Activated T-helper 17 cell treated with anti-CD3 and anti-CD28 coated beads, Interleukin-2, amount 50 U/mL, for 72 hours (primary cell): ENCODE data around the gene ASIC2. TPM values are rescaled to one million over a fixed set of nuclear protein-coding genes. Genes with fewer than 3 reads are reported as not detected.

Source experiments
- ATAC-seq: fragments of 150-1000 bp; cut with Tn5 transposase; replicated peaks from 2 replicates; pipeline ENCODE4 v1.10.0; 2021; ENCODE audit warnings: mild to moderate bottlenecking, moderate library complexity
- H3K27ac Mint-ChIP-seq: one replicate; pipeline ENCODE4 v1.8.0; 2022; ENCODE audit warnings: mixed read lengths
- H3K27me3 Mint-ChIP-seq: one replicate; pipeline ENCODE4 v1.8.0; 2022; ENCODE audit warnings: mixed read lengths
- H3K36me3 Mint-ChIP-seq: one replicate; pipeline ENCODE4 v1.8.0; 2022; ENCODE audit warnings: low read depth, mild to moderate bottlenecking, mixed read lengths
- H3K4me1 Mint-ChIP-seq: one replicate; pipeline ENCODE4 v1.8.0; 2022; ENCODE audit warnings: mixed read lengths
- H3K4me3 Mint-ChIP-seq: one replicate; pipeline ENCODE4 v1.8.0; 2022; ENCODE audit warnings: mild to moderate bottlenecking, mixed read lengths
- H3K9me3 Mint-ChIP-seq: one replicate; pipeline ENCODE4 v1.8.0; 2022; ENCODE audit warnings: mixed read lengths
- total RNA-seq, 2 donors: library from RNA; stranded (reverse); gene quantifications; one replicate each; pipeline ENCODE4 v1.2.3, GENCODE V29; 2022

The ASIC2 gene
- total RNA-seq, 2 donors from 2014 or later = not detected

- Mint-ChIP-seq H3K9me3 (no peaks in the 10 kb centered on the region), H3K36me3 (no peaks in the 10 kb centered on the region), H3K27me3 (peaks cover 8% of the 10 kb centered on the region), H3K4me1 (no peaks in the 10 kb centered on the region), H3K27ac (no peak overlapping the region), H3K4me3 (no peak overlapping the region)
- ATAC-seq = no peak
Measured at GRCh38 chr17:33218698-33219601, 74.1 kb downstream of the ASIC2 start.

- Mint-ChIP-seq H3K4me1 (no peaks in the 10 kb centered on the region), H3K27ac (no peak overlapping the region), H3K9me3 (no peaks in the 10 kb centered on the region), H3K4me3 (no peak overlapping the region), H3K27me3 (peaks cover 8% of the 10 kb centered on the region), H3K36me3 (no peaks in the 10 kb centered on the region)
- ATAC-seq = no peak
Measured at GRCh38 chr17:33217891-33218290, 75.2 kb downstream of the ASIC2 start.

DNA sequence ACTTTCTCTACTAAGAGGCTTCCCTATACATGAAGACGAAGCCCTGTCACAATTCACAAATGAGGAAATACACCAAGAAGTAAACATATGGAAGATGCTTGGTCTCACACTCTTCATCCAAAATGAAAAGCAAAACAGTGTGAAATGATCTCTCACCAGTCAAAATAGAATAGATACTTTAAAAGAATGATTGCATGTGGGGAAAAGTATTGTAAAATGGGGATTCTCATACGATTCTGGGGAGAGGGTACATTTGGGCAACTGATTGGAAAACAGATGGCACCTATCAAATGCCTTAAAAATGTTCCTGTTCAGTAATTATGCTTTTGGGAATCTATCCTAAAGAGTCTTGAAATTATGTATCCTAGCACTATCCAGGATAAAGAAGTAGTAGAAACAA, 78.1 kb downstream of the ASIC2 start:
- H3K4me3 Mint-ChIP-seq = no peak overlapping the region
- H3K36me3 Mint-ChIP-seq = no peaks in the 10 kb centered on the region
- no peaks in the 10 kb centered on the region for H3K4me1 Mint-ChIP-seq
- ATAC-seq = no peak
- H3K27me3 Mint-ChIP-seq = peaks cover 13% of the 10 kb centered on the region
- H3K9me3 Mint-ChIP-seq = no peaks in the 10 kb centered on the region
- H3K27ac Mint-ChIP-seq = no peak overlapping the region

DNA sequence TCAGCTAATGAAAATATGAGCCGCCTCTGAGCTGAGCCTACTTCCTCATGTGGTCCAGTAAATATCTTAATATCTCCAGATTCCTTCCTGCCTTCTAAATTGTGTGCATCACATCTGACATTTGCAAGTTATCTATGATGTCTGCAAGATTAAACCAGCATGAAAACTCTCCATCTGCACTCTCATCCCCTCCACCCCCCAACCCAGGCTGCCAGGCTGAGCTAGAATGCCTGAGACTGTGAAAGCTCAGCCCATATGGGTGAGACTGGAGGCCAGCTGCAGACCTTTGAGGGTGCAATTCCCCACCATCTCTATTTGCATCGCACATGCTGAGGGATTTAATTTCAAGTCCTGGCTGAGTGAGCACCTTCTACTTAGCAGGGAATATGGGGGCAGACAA, 82.8 kb downstream of the ASIC2 start:
- H3K9me3 Mint-ChIP-seq = no peaks in the 10 kb centered on the region
- no peak for ATAC-seq
- H3K4me3 Mint-ChIP-seq = no peak overlapping the region
- no peaks in the 10 kb centered on the region for H3K36me3 Mint-ChIP-seq
- no peak overlapping the region for H3K27ac Mint-ChIP-seq
- H3K27me3 Mint-ChIP-seq = peaks cover 14% of the 10 kb centered on the region
- H3K4me1 Mint-ChIP-seq = no peaks in the 10 kb centered on the region

DNA sequence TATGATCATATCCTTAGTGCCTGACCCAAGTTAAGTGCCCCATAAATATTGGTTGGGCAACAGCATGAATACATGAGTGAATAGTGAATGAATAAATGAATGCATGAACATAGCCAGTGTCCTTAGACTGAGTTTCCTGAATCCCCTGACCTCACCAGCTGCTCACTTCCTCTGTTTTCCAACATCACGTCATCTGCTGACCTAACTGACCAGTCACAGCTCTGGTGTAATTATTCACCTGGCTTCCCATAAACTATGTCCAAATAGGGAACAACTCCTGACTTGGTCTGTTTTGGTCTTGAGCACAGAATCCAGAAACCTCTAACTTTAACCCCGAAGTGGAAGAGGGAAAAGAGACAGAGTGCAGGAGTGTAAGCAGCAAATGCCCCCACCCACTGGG, 83.4 kb downstream of the ASIC2 start:
- Mint-ChIP-seq H3K4me1 (no peaks in the 10 kb centered on the region), H3K27me3 (peaks cover 14% of the 10 kb centered on the region), H3K4me3 (no peak overlapping the region), H3K36me3 (no peaks in the 10 kb centered on the region), H3K27ac (no peak overlapping the region), H3K9me3 (no peaks in the 10 kb centered on the region)
- no peak for ATAC-seq

- ATAC-seq = no peak
Measured at GRCh38 chr17:33207231-33207630, 85.9 kb downstream of the ASIC2 start.

GRCh38 chr17:33205552-33205951, 87.5 kb downstream of the ASIC2 start:
- Mint-ChIP-seq H3K4me3 (no peak overlapping the region), H3K4me1 (no peaks in the 10 kb centered on the region), H3K9me3 (no peaks in the 10 kb centered on the region), H3K27ac (no peak overlapping the region), H3K36me3 (no peaks in the 10 kb centered on the region), H3K27me3 (peaks cover 14% of the 10 kb centered on the region)
- no peak for ATAC-seq

More at GRCh38 chr17:33207231-33207630, 85.9 kb downstream of the ASIC2 start:
- Mint-ChIP-seq H3K36me3 (no peaks in the 10 kb centered on the region), H3K9me3 (no peaks in the 10 kb centered on the region), H3K27me3 (peaks cover 19% of the 10 kb centered on the region), H3K27ac (no peak overlapping the region), H3K4me3 (no peak overlapping the region), H3K4me1 (no peaks in the 10 kb centered on the region)

GRCh38 chr17:33204701-33205100, 88.4 kb downstream of the ASIC2 start:
- Mint-ChIP-seq H3K27ac (no peak overlapping the region), H3K9me3 (no peaks in the 10 kb centered on the region), H3K27me3 (peaks cover 14% of the 10 kb centered on the region), H3K4me1 (no peaks in the 10 kb centered on the region), H3K36me3 (no peaks in the 10 kb centered on the region), H3K4me3 (no peak overlapping the region)
- ATAC-seq = no peak

DNA sequence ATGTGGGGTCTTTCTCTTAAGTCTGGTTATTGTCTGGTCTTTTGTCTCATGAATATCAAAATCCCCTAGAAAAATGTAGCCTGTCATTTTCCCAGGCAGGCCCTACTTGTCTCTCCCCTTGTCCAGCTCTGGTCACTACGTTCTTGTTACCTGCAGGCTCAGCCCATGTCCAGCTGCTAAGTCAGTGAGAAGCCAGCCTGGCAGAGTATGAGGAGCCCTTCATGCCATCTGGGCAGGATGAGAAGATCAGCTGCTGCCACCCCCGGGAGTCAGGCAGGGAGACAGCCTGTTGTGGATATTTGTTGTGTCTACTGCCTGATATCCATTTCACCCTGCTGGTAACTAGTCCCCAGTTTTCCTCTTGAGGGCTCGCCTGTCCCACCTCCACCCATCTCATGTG, 88.9 kb downstream of the ASIC2 start:
- Mint-ChIP-seq H3K36me3 (no peaks in the 10 kb centered on the region), H3K4me1 (no peaks in the 10 kb centered on the region), H3K27me3 (peaks cover 14% of the 10 kb centered on the region), H3K9me3 (no peaks in the 10 kb centered on the region), H3K4me3 (no peak overlapping the region), H3K27ac (no peak overlapping the region)
- ATAC-seq = no peak

DNA sequence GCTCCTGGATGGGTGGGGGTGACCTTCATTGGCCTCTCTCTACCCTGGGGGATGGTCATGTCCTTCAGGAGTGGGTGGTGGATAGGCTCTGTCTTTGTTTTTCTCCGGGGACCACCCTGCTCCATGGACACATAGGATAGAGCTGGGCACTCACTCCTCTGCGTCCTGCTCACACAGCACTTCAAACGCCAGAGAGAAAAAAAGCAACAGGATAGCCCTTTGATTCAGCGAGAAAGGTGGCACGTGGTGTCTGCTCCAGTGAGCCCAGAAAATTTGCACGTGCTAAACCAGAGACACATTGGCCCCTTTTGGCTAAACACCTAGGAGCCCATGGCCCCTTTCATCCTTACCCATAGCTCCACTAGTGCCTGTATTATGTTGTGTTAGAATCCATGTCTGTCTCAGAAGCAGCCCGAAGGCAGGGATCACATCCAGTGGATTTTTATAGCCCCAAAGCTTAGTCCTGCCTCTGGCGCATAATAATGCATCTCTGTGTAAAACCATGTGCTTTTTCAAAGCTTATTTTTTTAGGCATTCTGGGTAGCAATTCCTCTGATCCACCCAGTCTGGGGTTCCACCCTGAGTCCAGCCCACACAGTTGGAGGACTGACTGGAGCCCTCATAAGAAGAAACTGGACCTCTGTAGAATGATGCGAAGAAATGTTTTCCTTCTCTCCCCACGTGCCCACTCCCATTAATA, 90.1 kb downstream of the ASIC2 start:
- no peaks in the 10 kb centered on the region for H3K36me3 Mint-ChIP-seq
- no peak for ATAC-seq
- H3K4me3 Mint-ChIP-seq = no peak overlapping the region
- H3K4me1 Mint-ChIP-seq = no peaks in the 10 kb centered on the region
- H3K9me3 Mint-ChIP-seq = no peaks in the 10 kb centered on the region
- peaks cover 9% of the 10 kb centered on the region for H3K27me3 Mint-ChIP-seq
- H3K27ac Mint-ChIP-seq = no peak overlapping the region

DNA sequence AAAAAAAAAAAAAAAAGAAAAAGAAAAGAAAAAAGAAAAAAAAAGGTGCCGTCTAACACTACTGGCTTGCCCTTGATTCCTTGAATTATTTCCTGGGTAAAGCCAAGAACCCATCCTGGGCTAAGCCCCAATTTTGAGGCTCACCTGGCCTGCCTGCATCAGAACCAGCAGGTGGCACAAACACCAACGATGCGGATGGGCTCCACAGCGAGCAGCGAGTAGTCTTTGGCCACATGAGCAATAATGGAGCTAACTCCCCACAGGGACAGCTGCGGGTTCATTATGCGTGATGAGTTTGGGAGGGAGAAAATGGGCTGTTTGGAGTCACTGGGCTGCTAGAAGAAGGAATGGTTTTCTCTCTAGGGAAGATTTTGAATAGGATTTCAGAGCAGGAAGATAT, 91.1 kb downstream of the ASIC2 start:
- peaks cover 6% of the 10 kb centered on the region for H3K27me3 Mint-ChIP-seq
- no peak for ATAC-seq
- no peaks in the 10 kb centered on the region for H3K36me3 Mint-ChIP-seq
- no peaks in the 10 kb centered on the region for H3K9me3 Mint-ChIP-seq
- H3K4me3 Mint-ChIP-seq = no peak overlapping the region
- H3K4me1 Mint-ChIP-seq = no peaks in the 10 kb centered on the region
- no peak overlapping the region for H3K27ac Mint-ChIP-seq

DNA sequence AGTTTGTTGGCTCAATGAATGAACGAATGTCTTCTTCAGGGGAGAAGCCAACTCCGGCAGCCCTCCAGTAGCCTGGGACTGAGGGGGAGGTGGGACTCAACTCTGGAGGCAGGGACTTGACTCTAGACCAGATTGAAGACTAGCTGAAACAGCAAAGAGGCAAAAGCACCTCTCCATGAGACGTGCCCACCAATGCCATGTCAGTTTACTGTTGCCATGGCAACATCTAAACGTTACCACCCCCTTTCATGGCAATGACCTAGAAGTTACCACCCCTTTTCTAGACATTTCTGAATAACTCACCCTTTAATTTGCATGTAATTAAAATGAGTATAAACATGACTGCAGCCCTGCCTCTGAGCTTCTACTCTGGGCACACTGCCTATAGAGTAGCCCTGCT, 91.8 kb downstream of the ASIC2 start:
- no peak overlapping the region for H3K27ac Mint-ChIP-seq
- no peaks in the 10 kb centered on the region for H3K36me3 Mint-ChIP-seq
- no peak for ATAC-seq
- H3K4me3 Mint-ChIP-seq = no peak overlapping the region
- H3K9me3 Mint-ChIP-seq = no peaks in the 10 kb centered on the region
- no peaks in the 10 kb centered on the region for H3K4me1 Mint-ChIP-seq
- peaks cover 6% of the 10 kb centered on the region for H3K27me3 Mint-ChIP-seq

DNA sequence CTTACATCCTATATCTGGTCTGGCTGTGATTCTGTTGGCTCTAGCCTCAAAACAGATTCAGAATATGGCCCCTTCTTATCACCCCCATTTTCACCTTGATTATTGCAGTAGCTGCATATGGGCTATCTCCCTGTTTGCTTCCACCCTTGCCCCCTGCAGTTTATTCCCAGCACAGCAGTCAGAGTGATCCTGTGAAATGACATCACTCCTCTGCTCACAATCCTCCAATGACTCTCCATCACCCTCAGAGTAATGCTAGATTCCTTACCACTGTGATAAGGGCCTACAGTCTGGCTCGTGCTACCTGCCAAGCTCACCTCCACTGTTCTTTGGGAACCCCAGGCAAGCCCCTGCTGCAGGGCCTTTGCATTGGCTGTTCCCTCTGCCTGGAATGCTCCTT, 92.5 kb downstream of the ASIC2 start:
- H3K27me3 Mint-ChIP-seq = peaks cover 6% of the 10 kb centered on the region

DNA sequence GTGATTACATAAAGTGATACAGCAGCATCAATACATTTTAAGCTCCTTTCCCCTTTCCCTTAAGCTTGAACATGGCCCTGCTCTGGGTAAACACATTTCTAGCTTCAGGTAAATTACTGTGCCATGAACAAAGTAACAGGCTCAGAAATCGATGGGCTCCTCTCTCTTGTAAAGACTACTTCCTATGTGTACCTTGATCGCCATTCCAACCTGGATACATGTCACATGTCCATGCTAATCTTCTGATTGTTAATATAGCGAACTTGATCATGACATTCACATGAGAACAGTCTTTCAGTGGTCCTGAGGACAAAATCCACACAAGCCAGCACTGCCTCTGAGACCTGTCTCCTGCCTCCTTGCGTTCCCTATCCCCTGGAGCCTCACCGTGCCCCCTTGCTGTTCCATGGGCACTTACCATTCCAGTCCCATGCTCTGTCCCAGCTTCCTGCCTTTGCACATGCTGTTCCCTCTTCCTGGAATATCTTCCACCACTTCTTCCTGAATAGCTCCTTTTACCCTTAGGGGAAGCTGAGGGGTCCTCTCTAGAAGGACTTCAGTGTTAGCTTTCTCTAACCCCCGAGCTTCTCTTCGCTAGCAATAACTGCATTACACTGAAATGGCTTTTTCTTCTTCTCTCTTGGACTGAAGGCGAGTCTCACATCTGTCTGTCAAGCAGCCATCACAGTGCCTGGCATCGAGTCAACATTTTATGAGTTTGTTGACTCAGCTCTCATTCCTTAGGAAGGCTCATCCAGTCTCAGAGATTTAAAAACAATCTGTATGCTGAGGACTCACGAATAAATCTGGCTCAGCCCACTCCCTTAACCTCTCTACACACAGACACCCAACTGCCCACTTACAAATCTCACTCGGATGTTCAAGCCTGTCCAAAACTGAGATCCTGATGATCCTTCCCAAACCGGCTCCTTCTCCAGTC, 93.3 kb downstream of the ASIC2 start:
- no peak overlapping the region for H3K4me3 Mint-ChIP-seq
- no peaks in the 10 kb centered on the region for H3K36me3 Mint-ChIP-seq
- H3K27ac Mint-ChIP-seq = no peak overlapping the region
- no peak for ATAC-seq
- H3K4me1 Mint-ChIP-seq = no peaks in the 10 kb centered on the region
- peaks cover 6% of the 10 kb centered on the region for H3K27me3 Mint-ChIP-seq
- H3K9me3 Mint-ChIP-seq = no peaks in the 10 kb centered on the region

More for the DNA sequence above, 92.5 kb downstream of the ASIC2 start:
- no peak for ATAC-seq
- no peak overlapping the region for H3K27ac Mint-ChIP-seq
- no peak overlapping the region for H3K4me3 Mint-ChIP-seq
- H3K36me3 Mint-ChIP-seq = no peaks in the 10 kb centered on the region
- no peaks in the 10 kb centered on the region for H3K9me3 Mint-ChIP-seq
- no peaks in the 10 kb centered on the region for H3K4me1 Mint-ChIP-seq
